Measurements from ENCODE around the gene DNM3.
"Not testable (repeated sequence)": the region's sequence is repeated elsewhere in the genome, so short reads cannot be mapped to it uniquely, and the experiment has no call there.

Gene DNM3

GRCh38 chr1:172054172-172054571, 212.9 kb downstream of the DNM3 start:
- Histone ChIP-seq H2AFZ (ENCODE audit: low read depth, low read length, severe bottlenecking) (no peak overlapping the region), H3K9me3 (ENCODE audit: insufficient read depth, low read length) (no peaks in the 10 kb centered on the region), H3K79me2 (ENCODE audit: insufficient read depth, low read length) (no peaks in the 10 kb centered on the region), H3F3A (ENCODE audit: insufficient read depth) (no peaks in the 10 kb centered on the region), H3K9ac (ENCODE audit: low read length) (no peak overlapping the region), H4K20me1 (ENCODE audit: low read depth, low read length) (no peaks in the 10 kb centered on the region), H3K4me3 (ENCODE audit: insufficient read depth, low read length, poor library complexity, severe bottlenecking) (no peak overlapping the region), H3K27ac (ENCODE audit: low read depth, low read length) (no peak overlapping the region), H3K27me3 (ENCODE audit: low read length) (no peaks in the 10 kb centered on the region), H3K4me2 (ENCODE audit: low read depth, low read length, poor library complexity, severe bottlenecking) (no peak overlapping the region), H3K9me2 (replicated peaks; ENCODE audit: insufficient read depth, low read length) (no peaks in the 10 kb centered on the region), H3K36me3 (ENCODE audit: low read length) (no peaks in the 10 kb centered on the region)
- TF ChIP-seq, protein P1, sequence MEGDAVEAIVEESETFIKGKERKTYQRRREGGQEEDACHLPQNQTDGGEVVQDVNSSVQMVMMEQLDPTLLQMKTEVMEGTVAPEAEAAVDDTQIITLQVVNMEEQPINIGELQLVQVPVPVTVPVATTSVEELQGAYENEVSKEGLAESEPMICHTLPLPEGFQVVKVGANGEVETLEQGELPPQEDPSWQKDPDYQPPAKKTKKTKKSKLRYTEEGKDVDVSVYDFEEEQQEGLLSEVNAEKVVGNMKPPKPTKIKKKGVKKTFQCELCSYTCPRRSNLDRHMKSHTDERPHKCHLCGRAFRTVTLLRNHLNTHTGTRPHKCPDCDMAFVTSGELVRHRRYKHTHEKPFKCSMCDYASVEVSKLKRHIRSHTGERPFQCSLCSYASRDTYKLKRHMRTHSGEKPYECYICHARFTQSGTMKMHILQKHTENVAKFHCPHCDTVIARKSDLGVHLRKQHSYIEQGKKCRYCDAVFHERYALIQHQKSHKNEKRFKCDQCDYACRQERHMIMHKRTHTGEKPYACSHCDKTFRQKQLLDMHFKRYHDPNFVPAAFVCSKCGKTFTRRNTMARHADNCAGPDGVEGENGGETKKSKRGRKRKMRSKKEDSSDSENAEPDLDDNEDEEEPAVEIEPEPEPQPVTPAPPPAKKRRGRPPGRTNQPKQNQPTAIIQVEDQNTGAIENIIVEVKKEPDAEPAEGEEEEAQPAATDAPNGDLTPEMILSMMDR (IDR thresholded peaks at IDR 0.05; ENCODE audit: insufficient read depth, low read length, poor library complexity, severe bottlenecking) = no peak
- TF ChIP-seq EZH2phosphoT487 (conservative IDR thresholded peaks at IDR 0.05; ENCODE audit: low read length) = no peak

- not testable (repeated sequence) for H3K36me3 ChIP-seq (ENCODE audit: low read length); H3F3A ChIP-seq (ENCODE audit: insufficient read depth); H3K4me2 ChIP-seq (ENCODE audit: low read depth, low read length, poor library complexity, severe bottlenecking)
Observed at GRCh38 chr1:172055816-172056419, 214.6 kb downstream of the DNM3 start.

DNA sequence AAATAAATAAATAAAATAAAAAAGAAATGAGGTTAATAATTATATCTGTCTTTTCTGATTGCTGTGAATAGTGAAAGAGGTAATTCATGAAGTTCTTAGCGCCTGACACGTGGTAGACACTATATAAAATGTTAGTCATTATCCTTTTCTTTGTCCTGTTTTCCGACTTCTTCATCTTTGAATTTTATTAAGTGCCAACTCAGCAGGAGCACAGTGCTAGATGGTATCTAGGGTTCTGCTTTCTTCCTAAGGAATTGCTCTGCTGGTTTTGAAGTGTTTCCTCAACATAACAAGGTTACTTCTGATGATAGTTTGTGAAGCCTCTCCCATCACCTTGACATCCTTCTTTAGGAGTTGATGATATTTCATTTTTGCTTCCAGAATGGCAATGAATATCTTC, 227.0 kb downstream of the DNM3 start:
- H3K27me3 ChIP-seq (ENCODE audit: low read length) = no peaks in the 10 kb centered on the region

More at GRCh38 chr1:172055816-172056419, 214.6 kb downstream of the DNM3 start:
- H4K20me1 ChIP-seq (ENCODE audit: low read depth, low read length); H3K4me3 ChIP-seq (ENCODE audit: insufficient read depth, low read length, poor library complexity, severe bottlenecking); H3K79me2 ChIP-seq (ENCODE audit: insufficient read depth, low read length); H2AFZ ChIP-seq (ENCODE audit: low read depth, low read length, severe bottlenecking); H3K9me3 ChIP-seq (ENCODE audit: insufficient read depth, low read length); H3K27ac ChIP-seq (ENCODE audit: low read depth, low read length); H3K9me2 ChIP-seq (replicated peaks; ENCODE audit: insufficient read depth, low read length); H3K9ac ChIP-seq (ENCODE audit: low read length); H3K27me3 ChIP-seq (ENCODE audit: low read length): not testable (repeated sequence)

GRCh38 chr1:172069051-172069450, 227.8 kb downstream of the DNM3 start:
- TF ChIP-seq EZH2phosphoT487 (conservative IDR thresholded peaks at IDR 0.05; ENCODE audit: low read length) = no peak
- TF ChIP-seq, protein P1 (IDR thresholded peaks at IDR 0.05; ENCODE audit: insufficient read depth, low read length, poor library complexity, severe bottlenecking) = no peak
- Histone ChIP-seq H3K9me2 (replicated peaks; ENCODE audit: insufficient read depth, low read length) (no peaks in the 10 kb centered on the region), H3K36me3 (ENCODE audit: low read length) (no peaks in the 10 kb centered on the region), H3K27ac (ENCODE audit: low read depth, low read length) (no peak overlapping the region), H3F3A (ENCODE audit: insufficient read depth) (no peaks in the 10 kb centered on the region), H2AFZ (ENCODE audit: low read depth, low read length, severe bottlenecking) (no peak overlapping the region), H3K4me2 (ENCODE audit: low read depth, low read length, poor library complexity, severe bottlenecking) (no peak overlapping the region), H3K9me3 (ENCODE audit: insufficient read depth, low read length) (no peaks in the 10 kb centered on the region), H3K4me3 (ENCODE audit: insufficient read depth, low read length, poor library complexity, severe bottlenecking) (no peak overlapping the region), H4K20me1 (ENCODE audit: low read depth, low read length) (no peaks in the 10 kb centered on the region), H3K27me3 (ENCODE audit: low read length) (no peaks in the 10 kb centered on the region), H3K79me2 (ENCODE audit: insufficient read depth, low read length) (no peaks in the 10 kb centered on the region), H3K9ac (ENCODE audit: low read length) (no peak overlapping the region)

More for the DNA sequence above, 227.0 kb downstream of the DNM3 start:
- Histone ChIP-seq H3K4me2 (ENCODE audit: low read depth, low read length, poor library complexity, severe bottlenecking) (no peak overlapping the region), H3K9me3 (ENCODE audit: insufficient read depth, low read length) (no peaks in the 10 kb centered on the region), H2AFZ (ENCODE audit: low read depth, low read length, severe bottlenecking) (no peak overlapping the region), H3K9ac (ENCODE audit: low read length) (no peak overlapping the region), H4K20me1 (ENCODE audit: low read depth, low read length) (no peaks in the 10 kb centered on the region), H3F3A (ENCODE audit: insufficient read depth) (no peaks in the 10 kb centered on the region), H3K27ac (ENCODE audit: low read depth, low read length) (no peak overlapping the region), H3K36me3 (ENCODE audit: low read length) (no peaks in the 10 kb centered on the region), H3K4me3 (ENCODE audit: insufficient read depth, low read length, poor library complexity, severe bottlenecking) (no peak overlapping the region), H3K9me2 (replicated peaks; ENCODE audit: insufficient read depth, low read length) (no peaks in the 10 kb centered on the region), H3K79me2 (ENCODE audit: insufficient read depth, low read length) (no peaks in the 10 kb centered on the region)
- no peak for TF ChIP-seq EZH2phosphoT487 (conservative IDR thresholded peaks at IDR 0.05; ENCODE audit: low read length)
- TF ChIP-seq, protein P1 (IDR thresholded peaks at IDR 0.05; ENCODE audit: insufficient read depth, low read length, poor library complexity, severe bottlenecking) = no peak
